Muscle layer of duodenum (tissue), 2 donors: ENCODE data around the gene TSPAN17.

Experiments used
- H3K27ac ChIP-seq: one replicate; pipeline ENCODE4 v1.7.0; 2013; ENCODE audit warnings: mild to moderate bottlenecking, low read length
- H3K27me3 ChIP-seq: one replicate; pipeline ENCODE4 v1.7.0; 2013; ENCODE audit warnings: low read depth, mild to moderate bottlenecking, control low read depth, low read length
- H3K36me3 ChIP-seq, 2 donors: one replicate each; pipeline ENCODE4 v1.7.0; 2013; ENCODE audit warnings: low read length in 2 of 2, control low read depth in 1 of 2, mild to moderate bottlenecking in 1 of 2; ENCODE audit not compliant: insufficient read depth in 2 of 2, control insufficient read depth in 1 of 2
- H3K4me1 ChIP-seq, 2 donors: one replicate each; pipeline ENCODE4 v1.7.0; 2013; ENCODE audit warnings: low read length in 2 of 2, mild to moderate bottlenecking in 2 of 2, control low read depth in 1 of 2, moderate library complexity in 1 of 2; ENCODE audit not compliant: insufficient read depth in 2 of 2, control insufficient read depth in 1 of 2
- H3K4me3 ChIP-seq, 2 donors: one replicate each; pipeline ENCODE4 v1.7.0; 2013; ENCODE audit warnings: low read length in 2 of 2, low read depth in 1 of 2, mild to moderate bottlenecking in 1 of 2
- H3K9me3 ChIP-seq, 2 donors: one replicate each; pipeline ENCODE4 v1.7.0; 2013; ENCODE audit warnings: low read length in 2 of 2, control low read depth in 1 of 2, mild to moderate bottlenecking in 1 of 2; ENCODE audit not compliant: control insufficient read depth in 1 of 2
- donor health status: healthy.

Gene TSPAN17

GRCh38 chr5:176632745-176633144, 14.5 kb upstream of the TSPAN17 start:
- peaks cover 0 to 17% of the 10 kb centered on the region in 2 donors for H3K4me1 ChIP-seq
- no peaks in the 10 kb centered on the region for H3K36me3 ChIP-seq
- H3K27ac ChIP-seq: no peak overlapping the region
- H3K27me3 ChIP-seq: peaks cover 35% of the 10 kb centered on the region
- H3K4me3 ChIP-seq: no peak overlapping the region
- H3K9me3 ChIP-seq: no peaks in the 10 kb centered on the region

- H3K9me3 ChIP-seq: no peaks in the 10 kb centered on the region
- H3K27me3 ChIP-seq: peaks cover 27% of the 10 kb centered on the region
- no peak overlapping the region for H3K27ac ChIP-seq
- no peaks in the 10 kb centered on the region for H3K36me3 ChIP-seq
- peaks cover 0 to 17% of the 10 kb centered on the region in 2 donors for H3K4me1 ChIP-seq
- no peak overlapping the region for H3K4me3 ChIP-seq
These were observed 13.7 kb upstream of the TSPAN17 start for GRCh38 chr5:176633598-176633997.

DNA sequence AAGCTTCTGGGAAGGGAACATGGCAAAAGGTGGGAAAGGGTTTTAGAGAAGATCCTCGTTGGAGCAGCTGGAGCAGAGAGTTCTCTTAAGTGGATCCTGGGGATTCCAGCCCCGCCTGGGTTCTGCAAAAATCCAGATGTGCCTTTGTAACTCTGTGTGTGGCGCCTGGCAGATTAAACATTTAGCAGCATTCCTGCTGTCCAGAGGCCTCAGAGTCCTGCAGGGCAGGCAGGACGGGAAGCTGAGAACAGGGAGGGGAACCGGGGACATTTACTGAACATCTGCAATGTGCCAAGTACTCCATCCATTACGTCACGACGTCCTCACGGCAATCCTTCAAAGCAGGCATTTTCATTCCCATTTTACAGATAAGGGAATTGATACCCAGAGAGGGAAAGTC, 10.9 kb upstream of the TSPAN17 start:
- Histone ChIP-seq H3K4me1 (no peaks in the 10 kb centered on the region), H3K4me3 (no peak overlapping the region), H3K36me3 (no peaks in the 10 kb centered on the region), H3K27ac (no peak overlapping the region), H3K27me3 (peaks cover under 1% of the 10 kb centered on the region), H3K9me3 (no peaks in the 10 kb centered on the region)

GRCh38 chr5:176637556-176637955, 9.7 kb upstream of the TSPAN17 start:
- Histone ChIP-seq H3K27ac (no peak overlapping the region), H3K4me1 (no peaks in the 10 kb centered on the region), H3K27me3 (no peaks in the 10 kb centered on the region), H3K36me3 (no peaks in the 10 kb centered on the region), H3K4me3 (no peak overlapping the region), H3K9me3 (no peaks in the 10 kb centered on the region)

- Histone ChIP-seq H3K27me3 (no peaks in the 10 kb centered on the region), H3K27ac (no peak overlapping the region), H3K4me3 (no peak overlapping the region), H3K9me3 (no peaks in the 10 kb centered on the region), H3K36me3 (no peaks in the 10 kb centered on the region), H3K4me1 (no peaks in the 10 kb centered on the region)
These were observed 8.8 kb upstream of the TSPAN17 start for GRCh38 chr5:176638437-176638836.

DNA sequence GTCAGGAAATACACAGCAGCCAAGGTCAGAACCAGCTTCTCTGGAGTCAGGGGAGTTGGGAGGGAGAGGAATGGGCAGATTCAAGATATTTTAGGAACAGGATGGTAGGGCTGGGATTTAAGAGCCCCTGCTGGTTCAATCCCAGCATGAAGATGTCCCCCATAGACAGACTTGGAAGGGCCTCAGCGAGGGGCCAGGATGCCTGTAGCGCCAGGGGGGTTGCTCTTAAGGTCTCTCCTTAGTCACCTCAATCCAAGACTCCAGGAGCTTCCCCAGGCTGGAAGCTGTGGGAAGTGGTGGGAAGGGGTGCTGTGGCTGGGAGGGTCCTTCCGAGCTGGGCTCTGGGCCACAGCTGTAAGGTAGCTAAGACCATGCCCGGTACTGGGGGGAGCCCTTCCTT, 8.1 kb upstream of the TSPAN17 start:
- Histone ChIP-seq H3K27ac (no peak overlapping the region), H3K9me3 (no peaks in the 10 kb centered on the region), H3K4me1 (no peaks in the 10 kb centered on the region), H3K27me3 (no peaks in the 10 kb centered on the region), H3K4me3 (no peak overlapping the region), H3K36me3 (no peaks in the 10 kb centered on the region)

GRCh38 chr5:176639981-176640380, 7.3 kb upstream of the TSPAN17 start:
- no peaks in the 10 kb centered on the region for H3K4me1 ChIP-seq
- no peak overlapping the region for H3K27ac ChIP-seq
- no peaks in the 10 kb centered on the region for H3K36me3 ChIP-seq
- no peaks in the 10 kb centered on the region for H3K9me3 ChIP-seq
- no peak overlapping the region for H3K4me3 ChIP-seq
- no peaks in the 10 kb centered on the region for H3K27me3 ChIP-seq

GRCh38 chr5:176640616-176641015, 6.7 kb upstream of the TSPAN17 start:
- no peaks in the 10 kb centered on the region for H3K4me1 ChIP-seq
- H3K9me3 ChIP-seq: no peaks in the 10 kb centered on the region
- H3K36me3 ChIP-seq: no peaks in the 10 kb centered on the region
- H3K27me3 ChIP-seq: no peaks in the 10 kb centered on the region
- H3K27ac ChIP-seq: no peak overlapping the region
- H3K4me3 ChIP-seq: no peak overlapping the region

DNA sequence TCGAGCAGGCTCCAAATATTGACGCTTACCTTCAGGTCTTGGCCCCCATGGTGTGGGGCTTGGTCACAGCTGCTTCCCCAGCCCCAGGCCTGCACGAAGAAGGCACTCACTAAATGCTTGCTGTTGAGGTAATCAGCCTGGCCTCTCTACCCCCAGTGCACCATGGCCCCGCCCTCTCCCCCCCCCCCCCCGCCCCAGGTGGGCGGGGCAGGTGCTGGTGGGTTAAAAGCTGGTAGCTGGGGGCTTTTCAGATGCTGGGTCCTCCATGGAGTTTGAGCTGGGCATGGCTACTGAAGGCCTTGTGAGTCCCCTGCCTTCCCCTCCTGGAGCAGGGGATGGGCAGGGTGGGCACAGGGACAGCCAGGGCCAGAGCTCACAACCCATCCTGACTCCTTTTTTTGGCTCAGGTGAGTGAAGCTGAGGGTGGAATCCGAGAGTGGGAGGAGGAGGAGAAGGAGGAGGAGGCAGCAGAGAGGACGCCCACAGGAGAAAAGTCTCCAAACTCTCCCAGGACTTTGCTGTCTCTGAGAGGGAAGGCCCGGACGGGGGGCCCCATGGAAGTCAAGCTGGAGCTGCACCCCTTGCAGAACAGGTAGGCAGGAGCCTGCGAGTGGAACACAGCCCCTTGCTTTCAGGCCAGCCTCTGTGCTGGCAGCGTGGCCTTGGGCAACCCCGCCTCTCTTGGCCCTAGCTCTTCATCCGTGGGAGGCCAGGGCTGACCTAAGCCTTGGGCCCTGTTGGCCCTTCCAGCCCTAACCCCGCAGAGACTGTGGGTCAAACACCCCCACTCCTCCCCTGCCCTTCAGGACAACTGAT, 4.4 kb upstream of the TSPAN17 start:
- Histone ChIP-seq H3K4me3 (no peak overlapping the region), H3K27ac (no peak overlapping the region), H3K9me3 (no peaks in the 10 kb centered on the region), H3K4me1 (peaks cover under 1 to 2% of the 10 kb centered on the region in 2 donors), H3K27me3 (no peaks in the 10 kb centered on the region), H3K36me3 (no peaks in the 10 kb centered on the region)

- H3K9me3 ChIP-seq: no peaks in the 10 kb centered on the region
- H3K36me3 ChIP-seq: no peaks in the 10 kb centered on the region
- H3K4me1 ChIP-seq: peaks cover 6 to 10% of the 10 kb centered on the region in 2 donors
- no peak overlapping the region for H3K27ac ChIP-seq
- H3K4me3 ChIP-seq: no peak overlapping the region
- no peaks in the 10 kb centered on the region for H3K27me3 ChIP-seq
These were observed 3.6 kb upstream of the TSPAN17 start for GRCh38 chr5:176643491-176644219.

GRCh38 chr5:176644294-176644693, 3.0 kb upstream of the TSPAN17 start:
- Histone ChIP-seq H3K27ac (no peak overlapping the region), H3K27me3 (no peaks in the 10 kb centered on the region), H3K4me1 (peaks cover 6 to 14% of the 10 kb centered on the region in 2 donors), H3K36me3 (no peaks in the 10 kb centered on the region), H3K4me3 (no peak overlapping the region), H3K9me3 (no peaks in the 10 kb centered on the region)
